Tibial artery (tissue), 4 donors: ENCODE measurements around the gene WDR81.
A peak's percentile ranks its signal among the peaks of the same experiment; 100 is the strongest.

Experiments used
- DNase-seq, 2 donors: peaks; one replicate each; pipeline ENCODE4 v3.0.0-alpha.2; 2019
- H3K27ac ChIP-seq, 2 donors: fragments of 200-600 bp; sonication (generic) in 1 of 2; 1 replicate in 1 of 2; 2 replicates in 1 of 2; pipeline ENCODE4 v1.5.1; 2018 to 2019; ENCODE audit warnings: mild to moderate bottlenecking in 1 of 2
- H3K27me3 ChIP-seq, 2 donors: fragments of 200-600 bp; sonication (generic) in 1 of 2; one replicate each; pipeline versions ENCODE4 v1.5.1 to v1.6.0; 2016 to 2019
- H3K36me3 ChIP-seq, 3 donors: fragments of 200-600 bp; sonication (generic) in 2 of 3; one replicate each; pipeline ENCODE4 v1.5.1; 2016 to 2019; ENCODE audit warnings: mild to moderate bottlenecking in 2 of 3
- H3K4me1 ChIP-seq, 4 donors: fragments of 200-600 bp; sonication (generic) in 2 of 4; 1 replicate in 3 of 4; 2 replicates in 1 of 4; pipeline ENCODE4 v1.5.1; 2016 to 2019
- H3K4me3 ChIP-seq, 2 donors: fragments of 200-600 bp; sonication (generic) in 1 of 2; 1 replicate in 1 of 2; 2 replicates in 1 of 2; pipeline ENCODE4 v1.5.1; 2018 to 2019; ENCODE audit warnings: mild to moderate bottlenecking in 2 of 2
- H3K9me3 ChIP-seq, 3 donors: fragments of 200-600 bp; sonication (generic) in 1 of 3; one replicate each; pipeline ENCODE4 v1.5.1; 2016 to 2019
- CTCF ChIP-seq, 2 experiments: fragments of 200-600 bp in 1 of 2; fragments of 450-650 bp in 1 of 2; IDR thresholded peaks; one replicate each; pipeline ENCODE4 v1.5.1; 2017 to 2019; ENCODE audit warnings: antibody characterized with exemption in 2 of 2, mild to moderate bottlenecking in 1 of 2, moderate library complexity in 1 of 2
- intact Hi-C: fragments of 100-400 bp; cut with DNase I; formaldehyde crosslinking; loops from one replicate; pipeline ENCODE4 v1.15.0; 2023; ENCODE audit warnings: low total_unique reads

Gene WDR81

GRCh38 chr17:1742371-1743087 lies 18.0 kb downstream of the WDR81 start, which contains the start of gene SERPINF2:
SERPINF2 (plus strand) TSS chr17:1742871; CDS start chr17:1744996, 2,125 bp downstream.
- no peak for DNase-seq
- Histone ChIP-seq H3K9me3 (no peaks in the 10 kb centered on the region), H3K4me1 (no peaks in the 10 kb centered on the region), H3K36me3 (peaks cover 2 to 10% (median 4%) of the 10 kb centered on the region in 3 donors), H3K27me3 (no peaks in the 10 kb centered on the region), H3K27ac (no peak within 1 kb of the TSS), H3K4me3 (no peak within 1 kb of the TSS)
- intact Hi-C loops = no loop called here
- no peak for TF ChIP-seq CTCF (IDR thresholded peaks at IDR 0.05)

- H3K27me3 ChIP-seq = no peaks in the 10 kb centered on the region
- intact Hi-C loops = no loop called here
- H3K9me3 ChIP-seq = no peaks in the 10 kb centered on the region
- peaks cover 0 to 5% (median 0%) of the 10 kb centered on the region in 3 donors for H3K36me3 ChIP-seq
- no peak overlapping the region for H3K27ac ChIP-seq
- H3K4me3 ChIP-seq = no peak overlapping the region
- no peaks in the 10 kb centered on the region for H3K4me1 ChIP-seq
- TF ChIP-seq CTCF (IDR thresholded peaks at IDR 0.05) = no peak
- no peak for DNase-seq
Measured at GRCh38 chr17:1743088-1743439, 18.6 kb downstream of the WDR81 start.

GRCh38 chr17:1744551-1745512 lies 20.3 kb downstream of the WDR81 start:
- H3K27ac ChIP-seq = no peak overlapping the region
- H3K4me1 ChIP-seq = no peaks in the 10 kb centered on the region
- H3K36me3 ChIP-seq = no peaks in the 10 kb centered on the region
- no peaks in the 10 kb centered on the region for H3K27me3 ChIP-seq
- no peak for DNase-seq
- intact Hi-C loops = no loop called here
- no peak overlapping the region for H3K4me3 ChIP-seq
- no peaks in the 10 kb centered on the region for H3K9me3 ChIP-seq
- no peak for TF ChIP-seq CTCF (IDR thresholded peaks at IDR 0.05)

- H3K27ac ChIP-seq = no peak overlapping the region
- no peaks in the 10 kb centered on the region for H3K9me3 ChIP-seq
- H3K36me3 ChIP-seq = no peaks in the 10 kb centered on the region
- H3K4me3 ChIP-seq = no peak overlapping the region
- DNase-seq = no peak
- TF ChIP-seq CTCF (IDR thresholded peaks at IDR 0.05) = no peak
- H3K27me3 ChIP-seq = no peaks in the 10 kb centered on the region
- intact Hi-C loops = no loop called here
- H3K4me1 ChIP-seq = no peaks in the 10 kb centered on the region
Measured at GRCh38 chr17:1745513-1746020, 21.1 kb downstream of the WDR81 start.

- TF ChIP-seq CTCF (IDR thresholded peaks at IDR 0.05) = no peak
- H3K27me3 ChIP-seq = no peaks in the 10 kb centered on the region
- no peaks in the 10 kb centered on the region for H3K4me1 ChIP-seq
- H3K27ac ChIP-seq = peak overlapping the region in 1 of 2 donors; percentile 4
- peak in 1 of 2 donors; percentile 58 for DNase-seq
- intact Hi-C loops = no loop called here
- H3K9me3 ChIP-seq = no peaks in the 10 kb centered on the region
- H3K36me3 ChIP-seq = no peaks in the 10 kb centered on the region
- H3K4me3 ChIP-seq = no peak overlapping the region
Measured at GRCh38 chr17:1746975-1747543, 22.6 kb downstream of the WDR81 start.
